CD14-positive monocyte (primary cell): Measurements from ENCODE around the gene NARS2. TPM values are rescaled to one million over a fixed set of nuclear protein-coding genes. Genes with fewer than 3 reads are reported as not detected.

Source experiments
- DNase-seq, 3 donors: peaks; one replicate each; pipeline ENCODE4 v3.0.0-alpha.2; 2011 to 2022
- H2AFZ ChIP-seq: 2 replicates; pipeline ENCODE4 v1.6.0; 2012; ENCODE audit warnings: mild to moderate bottlenecking, low read depth, low read length, inconsistent platforms; ENCODE audit not compliant: insufficient read depth, poor library complexity, severe bottlenecking
- H3K27ac ChIP-seq, 2 donors: 1 replicate in 1 of 2; 2 replicates in 1 of 2; pipeline ENCODE4 v1.5.1; 2012 to 2013; ENCODE audit warnings: low read length in 2 of 2, control low read depth in 1 of 2, inconsistent platforms in 1 of 2, low read depth in 1 of 2, mild to moderate bottlenecking in 1 of 2
- H3K27me3 ChIP-seq, 2 donors: one replicate each; pipeline versions ENCODE4 v1.6.0 to v1.6.1; 2011 to 2013; ENCODE audit warnings: low read length in 2 of 2; ENCODE audit not compliant: control insufficient read depth in 2 of 2, insufficient read depth in 2 of 2
- H3K36me3 ChIP-seq, 2 donors: replicated peaks in 1 of 2; 1 replicate in 1 of 2; 2 replicates in 1 of 2; pipeline versions ENCODE4 v1.5.1 to v1.6.1; 2012 to 2013; ENCODE audit warnings: low read length in 2 of 2, control low read depth in 1 of 2, inconsistent platforms in 1 of 2, mild to moderate bottlenecking in 1 of 2; ENCODE audit not compliant: insufficient read depth in 2 of 2, control insufficient read depth in 1 of 2
- H3K4me1 ChIP-seq, 2 donors: 1 replicate in 1 of 2; 2 replicates in 1 of 2; pipeline versions ENCODE4 v1.5.1 to v1.6.1; 2012 to 2013; ENCODE audit warnings: low read length in 2 of 2, control low read depth in 1 of 2, inconsistent platforms in 1 of 2, mild to moderate bottlenecking in 1 of 2, moderate library complexity in 1 of 2; ENCODE audit not compliant: insufficient read depth in 2 of 2, control insufficient read depth in 1 of 2
- H3K4me2 ChIP-seq: replicated peaks from 2 replicates; pipeline ENCODE3; 2012; ENCODE audit warnings: low read length, moderate library complexity, mild to moderate bottlenecking; ENCODE audit not compliant: poor library complexity, severe bottlenecking; ENCODE audit errors: extremely low read depth
- H3K4me3 ChIP-seq, 3 experiments: fragments of 200-600 bp in 1 of 3; sonication (generic) in 1 of 3; replicated peaks in 1 of 3; 1 replicate in 2 of 3; 2 replicates in 1 of 3; pipeline ENCODE4 v1.5.1; 2011 to 2013; ENCODE audit warnings: low read length in 3 of 3, mild to moderate bottlenecking in 3 of 3, control low read depth in 2 of 3, low read depth in 2 of 3, inconsistent platforms in 1 of 3, moderate library complexity in 1 of 3
- H3K79me2 ChIP-seq: 2 replicates; pipeline ENCODE4 v1.6.0; 2012; ENCODE audit warnings: mild to moderate bottlenecking, control low read depth, inconsistent platforms, low read length, moderate library complexity; ENCODE audit not compliant: insufficient read depth
- H3K9ac ChIP-seq: 2 replicates; pipeline ENCODE4 v1.6.0; 2017; ENCODE audit warnings: low read length, mild to moderate bottlenecking; ENCODE audit not compliant: insufficient read depth, poor library complexity, severe bottlenecking
- H3K9me3 ChIP-seq, 2 donors: replicated peaks in 1 of 2; 1 replicate in 1 of 2; 2 replicates in 1 of 2; pipeline versions ENCODE4 v1.5.1 to v1.6.1; 2012 to 2013; ENCODE audit warnings: low read length in 2 of 2, control low read depth in 1 of 2; ENCODE audit not compliant: control insufficient read depth in 1 of 2, insufficient read depth in 1 of 2
- H4K20me1 ChIP-seq: 2 replicates; pipeline ENCODE4 v1.6.0; 2012; ENCODE audit warnings: mild to moderate bottlenecking, low read length, control low read depth, moderate library complexity; ENCODE audit not compliant: insufficient read depth
- H3K27ac Mint-ChIP-seq, 7 donors: one replicate each; pipeline ENCODE4 v1.8.0; 2020; ENCODE audit warnings: mild to moderate bottlenecking in 7 of 7, mixed read lengths in 7 of 7, moderate library complexity in 6 of 7, inconsistent platforms in 2 of 7
- H3K27me3 Mint-ChIP-seq, 3 donors: one replicate each; pipeline ENCODE4 v1.8.0; 2021 to 2022; ENCODE audit warnings: low read depth in 3 of 3, mild to moderate bottlenecking in 3 of 3, mixed read lengths in 3 of 3, moderate library complexity in 3 of 3, inconsistent platforms in 1 of 3
- H3K36me3 Mint-ChIP-seq, 2 donors: one replicate each; pipeline ENCODE4 v1.8.0; 2020; ENCODE audit warnings: mixed read lengths in 2 of 2, inconsistent platforms in 1 of 2, mild to moderate bottlenecking in 1 of 2
- H3K4me1 Mint-ChIP-seq: one replicate; pipeline ENCODE4 v1.8.0; 2020; ENCODE audit warnings: mild to moderate bottlenecking, mixed read lengths
- H3K4me3 Mint-ChIP-seq, 2 donors: one replicate each; pipeline ENCODE4 v1.8.0; 2020; ENCODE audit warnings: mild to moderate bottlenecking in 2 of 2, mixed read lengths in 2 of 2, moderate library complexity in 1 of 2
- H3K9me3 Mint-ChIP-seq, 7 donors: one replicate each; pipeline ENCODE4 v1.8.0; 2020 to 2022; ENCODE audit warnings: mixed read lengths in 7 of 7, mild to moderate bottlenecking in 6 of 7, moderate library complexity in 6 of 7, inconsistent platforms in 2 of 7
- CTCF ChIP-seq: fragments of 200-600 bp; IDR thresholded peaks from one replicate; pipeline ENCODE4 v1.8.0; 2022; ENCODE audit warnings: antibody characterized with exemption, mild to moderate bottlenecking
- WGBS: methylation state at CpG from one replicate; pipeline ENCODE4 v1.1.5; 2013; ENCODE audit warnings: missing lambda C conversion rate; ENCODE audit not compliant: insufficient coverage; 5-methylcytosine and 5-hydroxymethylcytosine counted together
- intact Hi-C, 2 donors: fragments of 100-400 bp; cut with micrococcal nuclease; formaldehyde crosslinking; loops; one replicate each; pipeline versions ENCODE4 v1.15.0 to v1.15.1; 2023
- polyA plus RNA-seq, 3 donors: library from polyadenylated mRNA; depleted of rRNA in 1 of 3; unstranded in 2 of 3; stranded (reverse) in 1 of 3; fragments of 300-500 nt in 2 of 3; fragments of >200 nt in 1 of 3; fragmentation: Illumina TruSeq in 2 of 3; gene quantifications; 1 replicate in 2 of 3; 2 replicates in 1 of 3; pipeline ENCODE4 v1.2.3, GENCODE V29; 2012 to 2021

The NARS2 gene
- polyA plus RNA-seq, 3 donors, result 4.3 to 6.6 (median 4.9) TPM

- H3K79me2 ChIP-seq, result no peaks in the 10 kb centered on the region
- no peaks in the 10 kb centered on the region for H3K36me3 ChIP-seq
- Mint-ChIP-seq H3K4me1 (peaks cover 2% of the 10 kb centered on the region), H3K9me3 (peaks cover 2 to 8% (median 3%) of the 10 kb centered on the region in 7 donors), H3K4me3 (no peak overlapping the region), H3K27me3 (no peaks in the 10 kb centered on the region), H3K36me3 (peaks cover 5 to 12% of the 10 kb centered on the region in 2 donors), H3K27ac (no peak overlapping the region)
- no peaks in the 10 kb centered on the region for H3K4me1 ChIP-seq
- no peak overlapping the region for H3K9ac ChIP-seq
- H3K4me3 ChIP-seq, result no peak overlapping the region
- no peaks in the 10 kb centered on the region for H3K27me3 ChIP-seq
- H2AFZ ChIP-seq, result no peak overlapping the region
- no peak overlapping the region for H3K27ac ChIP-seq
- H4K20me1 ChIP-seq, result no peaks in the 10 kb centered on the region
- WGBS, result no CpG with 5 or more reads among the region's 4 CpGs
- DNase-seq, result no peak
- H3K4me2 ChIP-seq, result no peak overlapping the region
- intact Hi-C loops, result no loop called here
- no peak for TF ChIP-seq CTCF
- H3K9me3 ChIP-seq, result no peaks in the 10 kb centered on the region
These were observed 70.0 kb downstream of the NARS2 start for GRCh38 chr11:78504708-78505107.

GRCh38 chr11:78504181-78504580 is 70.5 kb downstream of the NARS2 start:
- H3K27me3 ChIP-seq, result no peaks in the 10 kb centered on the region
- H3K4me2 ChIP-seq, result no peak overlapping the region
- no peak for TF ChIP-seq CTCF
- H3K9ac ChIP-seq, result no peak overlapping the region
- no peaks in the 10 kb centered on the region for H3K36me3 ChIP-seq
- no peak overlapping the region for H3K27ac ChIP-seq
- peaks cover 0 to 5% (median 0%) of the 10 kb centered on the region in 7 donors for H3K9me3 Mint-ChIP-seq
- no peaks in the 10 kb centered on the region for H4K20me1 ChIP-seq
- no peaks in the 10 kb centered on the region for H3K79me2 ChIP-seq
- no peak overlapping the region for H3K4me3 ChIP-seq
- H3K9me3 ChIP-seq, result no peaks in the 10 kb centered on the region
- no peak overlapping the region for H3K27ac Mint-ChIP-seq
- intact Hi-C loops, result no loop called here
- no peak overlapping the region for H3K4me3 Mint-ChIP-seq
- no peak overlapping the region for H2AFZ ChIP-seq
- H3K4me1 Mint-ChIP-seq, result peaks cover 2% of the 10 kb centered on the region
- DNase-seq, result no peak
- WGBS, result no CpG with 5 or more reads among the region's 2 CpGs
- H3K27me3 Mint-ChIP-seq, result no peaks in the 10 kb centered on the region
- H3K4me1 ChIP-seq, result no peaks in the 10 kb centered on the region
- H3K36me3 Mint-ChIP-seq, result peaks cover 5 to 10% of the 10 kb centered on the region in 2 donors
